Measurements from ENCODE around the gene ANGEL2. TPM values are rescaled to one million over a fixed set of nuclear protein-coding genes. Genes with fewer than 3 reads are reported as not detected.

The ANGEL2 gene, protein sequence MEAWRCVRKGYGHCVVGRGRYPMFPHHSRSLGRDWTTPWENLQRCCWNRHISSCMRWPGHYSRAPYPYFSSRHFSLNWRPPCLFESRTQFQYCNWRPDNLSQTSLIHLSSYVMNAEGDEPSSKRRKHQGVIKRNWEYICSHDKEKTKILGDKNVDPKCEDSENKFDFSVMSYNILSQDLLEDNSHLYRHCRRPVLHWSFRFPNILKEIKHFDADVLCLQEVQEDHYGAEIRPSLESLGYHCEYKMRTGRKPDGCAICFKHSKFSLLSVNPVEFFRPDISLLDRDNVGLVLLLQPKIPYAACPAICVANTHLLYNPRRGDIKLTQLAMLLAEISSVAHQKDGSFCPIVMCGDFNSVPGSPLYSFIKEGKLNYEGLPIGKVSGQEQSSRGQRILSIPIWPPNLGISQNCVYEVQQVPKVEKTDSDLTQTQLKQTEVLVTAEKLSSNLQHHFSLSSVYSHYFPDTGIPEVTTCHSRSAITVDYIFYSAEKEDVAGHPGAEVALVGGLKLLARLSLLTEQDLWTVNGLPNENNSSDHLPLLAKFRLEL
- total RNA-seq (2022; extraction: Qiagen RNA extraction), result 15.2 to 18.5 TPM (median 17.3 TPM) in 5 replicates

DNA sequence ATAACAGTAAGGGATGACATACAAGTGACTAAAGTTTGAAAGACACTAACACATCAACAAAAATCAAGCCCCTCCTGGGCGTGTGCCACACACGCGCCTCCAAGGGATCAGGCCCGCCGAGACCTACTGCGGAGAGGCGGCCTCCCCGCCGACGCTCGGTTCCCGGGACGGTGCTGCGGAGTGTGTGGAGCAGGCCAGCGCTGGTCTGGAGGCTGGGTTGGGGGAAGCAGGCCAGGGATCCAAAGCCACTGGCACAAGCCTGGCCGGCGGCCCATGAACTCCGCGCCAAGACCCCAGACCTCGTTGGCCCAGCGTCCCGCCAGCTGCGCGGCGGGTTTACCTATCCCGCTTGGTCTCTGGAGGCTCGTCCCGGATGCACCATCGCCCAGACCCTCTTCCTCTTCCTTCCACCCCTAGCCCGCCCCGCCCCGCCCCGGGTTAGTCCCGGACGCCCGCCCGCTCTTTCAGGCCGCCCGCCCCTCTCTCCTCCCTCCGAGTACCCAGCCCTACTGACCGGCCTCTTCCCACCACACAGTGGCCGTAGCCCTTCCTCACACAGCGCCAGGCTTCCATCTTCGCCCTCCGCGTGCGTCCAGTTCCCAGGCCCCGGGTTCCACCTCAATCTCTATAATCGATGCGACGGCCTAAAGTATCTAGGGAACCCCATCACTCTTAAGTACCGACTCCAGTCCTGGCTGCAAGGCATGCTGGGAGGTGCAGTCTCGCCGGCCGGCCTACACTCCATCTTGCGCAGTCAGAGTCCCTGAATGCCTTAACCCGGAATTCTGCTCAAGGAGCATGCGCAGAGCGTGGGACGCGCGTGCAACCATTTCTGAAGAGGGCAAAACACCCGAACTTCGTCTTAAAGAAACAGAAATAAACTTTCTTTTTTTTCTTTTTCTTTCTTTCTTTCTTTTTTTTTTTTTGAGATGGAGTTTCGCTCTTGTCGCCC lies at the start of gene ANGEL2:
Gene ANGEL2, minus strand, starts transcription at position 769 of the 952 bp plus-strand sequence. Its CDS starts 196 bp downstream, at position 573.

DNA sequence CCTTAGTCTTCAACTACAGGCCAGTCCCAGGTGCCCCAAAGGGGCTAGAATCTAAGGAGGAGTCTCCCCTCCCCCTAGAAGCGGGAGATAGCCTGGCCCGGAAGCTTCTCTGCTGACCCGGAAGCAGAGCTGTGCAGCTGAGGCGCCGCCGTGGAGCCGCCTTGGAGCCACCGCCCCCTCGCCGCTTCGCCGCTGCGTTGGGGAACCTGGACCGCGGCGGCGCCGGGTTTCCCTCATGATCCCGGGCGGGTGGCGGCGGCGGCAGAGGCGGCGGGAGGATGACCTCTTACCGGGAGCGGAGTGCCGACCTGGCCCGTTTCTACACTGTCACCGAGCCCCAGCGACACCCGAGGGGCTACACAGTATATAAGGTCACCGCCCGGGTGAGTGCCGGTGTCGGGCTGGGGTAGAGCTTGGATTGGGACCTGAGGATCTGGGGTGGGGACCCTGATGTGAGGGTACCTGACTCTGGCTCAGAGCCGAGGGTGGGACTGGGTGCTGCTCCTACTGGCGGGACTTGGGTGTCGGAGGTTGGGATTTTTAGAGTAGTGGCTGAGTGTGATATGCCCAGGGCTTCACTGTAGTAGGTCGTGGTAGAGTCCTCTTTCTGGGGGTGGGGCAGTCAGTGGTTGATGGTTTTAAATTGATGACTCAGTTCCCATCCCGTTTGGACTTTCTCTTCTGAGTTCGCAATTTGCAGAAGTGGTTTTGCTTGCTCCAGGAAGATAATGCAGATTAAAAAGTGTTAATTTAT lies 35.6 kb upstream of the ANGEL2 start, which contains the start of gene RPS6KC1:
Gene RPS6KC1, plus strand, starts transcription at position 115 of the 754 bp plus-strand sequence. Its CDS starts 164 bp downstream, at position 279.

DNA sequence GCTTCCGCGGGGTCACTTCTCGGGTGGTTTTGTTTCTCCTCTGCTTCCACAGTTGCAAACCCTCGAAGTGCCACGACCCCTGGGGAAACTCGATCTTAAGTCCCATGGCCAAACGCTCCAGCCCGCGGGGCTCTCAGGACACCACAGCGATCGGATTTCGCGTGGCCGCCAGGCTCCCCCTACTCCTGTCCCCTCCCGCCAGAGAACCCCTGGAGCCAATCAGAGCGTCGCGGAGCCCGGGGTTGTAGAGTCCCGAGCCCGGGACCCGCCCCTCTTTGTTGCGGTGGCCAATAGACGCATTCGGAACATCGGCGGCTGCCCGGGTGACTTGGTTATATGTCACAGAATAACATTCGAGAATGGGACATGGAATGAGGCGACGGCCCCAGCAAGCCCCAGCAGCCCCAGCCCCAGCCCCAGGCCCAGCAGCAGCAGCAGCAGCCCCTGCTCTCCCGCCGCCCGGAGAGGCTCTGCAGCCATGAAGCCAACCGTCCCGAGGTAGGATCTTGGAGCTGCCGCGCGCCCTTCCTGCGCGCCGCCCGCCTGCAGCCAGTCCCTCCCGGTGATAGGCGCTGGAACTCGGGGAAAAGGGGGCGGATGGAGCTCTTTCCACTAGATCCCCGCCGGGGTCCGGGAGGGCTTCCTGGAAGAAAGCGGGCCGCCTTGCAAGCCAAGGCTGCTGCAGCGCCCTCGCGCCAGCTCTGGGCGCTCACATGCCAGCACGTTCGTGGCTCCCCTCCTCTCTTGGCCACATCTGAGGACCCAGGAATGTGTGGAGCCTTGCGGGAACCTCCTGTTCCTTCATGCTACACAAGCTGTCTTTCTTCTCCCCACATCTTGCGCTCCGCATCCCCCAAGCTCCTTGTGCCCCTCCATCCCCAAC lies 65.2 kb downstream of the ANGEL2 start, which contains the start of gene VASH2:
Gene VASH2, plus strand, starts transcription at position 299 of the 883 bp plus-strand sequence. CDS start 1,002 bp downstream, outside the sequence.

Other genes starting within 250 kb of the ANGEL2 start
- gene NSL1, start 224.1 kb downstream of the ANGEL2 start, total RNA-seq (2022; extraction: Qiagen RNA extraction), result 26.8 to 41.1 TPM (median 30.6 TPM) in 5 replicates
- 10.7 to 16.1 TPM (median 12.1 TPM) in 5 replicates for gene TATDN3, start 224.0 kb downstream of the ANGEL2 start, total RNA-seq (2022; extraction: Qiagen RNA extraction)
- gene SPATA45, start 168.2 kb downstream of the ANGEL2 start, total RNA-seq (2022; extraction: Qiagen RNA extraction), result not detected in 5 replicates
- gene FLVCR1, start 157.6 kb downstream of the ANGEL2 start, total RNA-seq (2022; extraction: Qiagen RNA extraction), result 12.7 to 16.7 TPM (median 14.5 TPM) in 5 replicates
- gene VASH2, start 65.3 kb downstream of the ANGEL2 start, total RNA-seq (2022; extraction: Qiagen RNA extraction), result 2.2 to 3.9 TPM (median 2.8 TPM) in 5 replicates
- gene RPS6KC1, start 35.4 kb upstream of the ANGEL2 start, total RNA-seq (2022; extraction: Qiagen RNA extraction), result 8.8 to 11.3 TPM (median 9.6 TPM) in 5 replicates

Data from A549 treated with AZD2906 at 1 μM for 4 hours (cell line).